ENCODE results near the gene MT1M. TPM values are rescaled to one million over a fixed set of nuclear protein-coding genes. Genes with fewer than 3 reads are reported as not detected.

Gene MT1M
- polyA plus RNA-seq, 3 donors, result not detected

DNA sequence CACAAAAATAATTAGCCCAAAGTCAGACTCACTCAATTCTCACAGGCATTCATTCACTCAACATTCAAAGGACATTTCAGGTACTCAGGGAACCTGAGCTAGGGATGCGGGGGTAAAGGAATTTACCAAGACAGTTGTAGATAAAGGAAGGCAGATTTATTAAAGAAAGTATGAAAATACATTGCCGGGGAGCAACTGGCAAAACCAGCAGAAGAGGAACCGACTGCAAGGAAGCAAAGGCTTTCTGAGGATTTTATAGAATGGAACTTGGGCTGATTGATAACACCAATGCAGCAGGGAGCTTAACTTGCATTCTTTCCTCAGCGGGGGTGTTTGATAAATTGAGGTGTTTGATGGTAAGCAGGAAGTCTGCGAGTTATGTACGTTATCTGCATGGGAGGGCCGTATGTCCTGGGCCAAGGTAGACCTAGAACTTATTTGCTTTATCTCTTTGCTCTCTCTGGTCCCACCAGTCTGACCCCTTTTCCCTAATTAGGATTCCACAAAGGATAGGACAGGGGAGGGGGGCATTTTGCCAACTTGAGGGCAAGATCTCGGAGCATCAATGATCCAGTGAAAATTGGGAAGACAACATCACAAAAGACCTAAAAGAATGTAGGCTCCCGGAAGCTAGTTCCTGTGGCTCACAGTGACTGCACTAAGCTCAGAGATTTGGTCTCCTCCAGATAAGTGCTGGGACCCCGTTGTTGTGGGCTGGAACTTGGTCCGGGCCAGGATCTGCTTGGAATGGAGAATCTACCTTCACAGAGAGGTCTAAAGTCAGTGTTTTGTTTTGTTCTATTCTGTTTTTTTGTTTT, 48.9 kb upstream of the MT1M start:
- H3K9ac ChIP-seq (ENCODE audit: insufficient read depth, low read length, poor library complexity, severe bottlenecking), result no peak overlapping the region
- Mint-ChIP-seq H3K27ac (no peak overlapping the region), H3K4me3 (no peak overlapping the region), H3K9me3 (peaks cover 0 to 4% (median under 1%) of the 10 kb centered on the region in 7 donors), H3K4me1 (no peaks in the 10 kb centered on the region), H3K27me3 (ENCODE audit: low read depth in 3 of 3) (peaks cover 25 to 49% (median 30%) of the 10 kb centered on the region in 3 donors), H3K36me3 (no peaks in the 10 kb centered on the region)
- H3K9me3 ChIP-seq (replicated peaks in 1 of 2; ENCODE audit: control insufficient read depth in 1 of 2, insufficient read depth in 1 of 2, low read length in 2 of 2), result no peaks in the 10 kb centered on the region
- TF ChIP-seq, protein P1, sequence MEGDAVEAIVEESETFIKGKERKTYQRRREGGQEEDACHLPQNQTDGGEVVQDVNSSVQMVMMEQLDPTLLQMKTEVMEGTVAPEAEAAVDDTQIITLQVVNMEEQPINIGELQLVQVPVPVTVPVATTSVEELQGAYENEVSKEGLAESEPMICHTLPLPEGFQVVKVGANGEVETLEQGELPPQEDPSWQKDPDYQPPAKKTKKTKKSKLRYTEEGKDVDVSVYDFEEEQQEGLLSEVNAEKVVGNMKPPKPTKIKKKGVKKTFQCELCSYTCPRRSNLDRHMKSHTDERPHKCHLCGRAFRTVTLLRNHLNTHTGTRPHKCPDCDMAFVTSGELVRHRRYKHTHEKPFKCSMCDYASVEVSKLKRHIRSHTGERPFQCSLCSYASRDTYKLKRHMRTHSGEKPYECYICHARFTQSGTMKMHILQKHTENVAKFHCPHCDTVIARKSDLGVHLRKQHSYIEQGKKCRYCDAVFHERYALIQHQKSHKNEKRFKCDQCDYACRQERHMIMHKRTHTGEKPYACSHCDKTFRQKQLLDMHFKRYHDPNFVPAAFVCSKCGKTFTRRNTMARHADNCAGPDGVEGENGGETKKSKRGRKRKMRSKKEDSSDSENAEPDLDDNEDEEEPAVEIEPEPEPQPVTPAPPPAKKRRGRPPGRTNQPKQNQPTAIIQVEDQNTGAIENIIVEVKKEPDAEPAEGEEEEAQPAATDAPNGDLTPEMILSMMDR (IDR thresholded peaks at IDR 0.05), result no peak
- 79% methylated on average over 4 of the region's 11 CpGs for WGBS (ENCODE audit: insufficient coverage)
- no peak overlapping the region for H3K4me2 ChIP-seq (replicated peaks; ENCODE audit: extremely low read depth, low read length, poor library complexity, severe bottlenecking)
- no peaks in the 10 kb centered on the region for H3K4me1 ChIP-seq (ENCODE audit: control insufficient read depth in 1 of 2, insufficient read depth in 2 of 2, low read length in 2 of 2)
- no peaks in the 10 kb centered on the region for H3K79me2 ChIP-seq (ENCODE audit: insufficient read depth, low read length)
- H3K27me3 ChIP-seq (ENCODE audit: control insufficient read depth in 2 of 2, insufficient read depth in 2 of 2, low read length in 2 of 2), result peaks cover 3 to 23% of the 10 kb centered on the region in 2 donors
- H3K27ac ChIP-seq (ENCODE audit: low read depth in 1 of 2, low read length in 2 of 2), result no peak overlapping the region
- no peaks in the 10 kb centered on the region for H4K20me1 ChIP-seq (ENCODE audit: insufficient read depth, low read length)
- no peak overlapping the region for H2AFZ ChIP-seq (ENCODE audit: insufficient read depth, low read depth, low read length, poor library complexity, severe bottlenecking)
- intact Hi-C loops (cut with micrococcal nuclease), result no loop called here
- H3K4me3 ChIP-seq (replicated peaks in 1 of 3; ENCODE audit: low read depth in 2 of 3, low read length in 3 of 3), result no peak overlapping the region
- DNase-seq, result no peak
- H3K36me3 ChIP-seq (replicated peaks in 1 of 2; ENCODE audit: control insufficient read depth in 1 of 2, insufficient read depth in 2 of 2, low read length in 2 of 2), result no peaks in the 10 kb centered on the region

DNA sequence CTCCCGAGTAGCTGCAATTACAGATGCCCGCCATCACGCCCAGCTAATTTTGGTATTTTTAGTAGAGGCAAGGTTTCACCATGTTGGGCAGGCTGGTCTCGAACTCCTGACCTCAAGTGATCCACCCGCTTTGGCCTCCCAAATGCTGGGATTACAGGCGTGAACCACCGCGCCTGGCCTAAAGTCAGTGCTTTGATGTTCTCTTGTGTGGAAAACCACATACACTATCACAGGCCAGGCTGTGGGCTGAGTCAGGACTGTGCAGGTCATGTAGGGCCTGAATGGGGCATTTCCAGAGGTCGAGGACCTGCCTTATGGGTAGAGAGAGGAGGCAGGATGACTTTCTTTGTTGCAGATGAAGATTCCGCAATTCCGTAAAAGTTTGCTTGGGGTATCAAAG, 48.2 kb upstream of the MT1M start:
- H3K27me3 ChIP-seq (ENCODE audit: control insufficient read depth in 2 of 2, insufficient read depth in 2 of 2, low read length in 2 of 2), result peaks cover 7 to 28% of the 10 kb centered on the region in 2 donors
- H3K9me3 ChIP-seq (replicated peaks in 1 of 2; ENCODE audit: control insufficient read depth in 1 of 2, insufficient read depth in 1 of 2, low read length in 2 of 2), result peaks cover 0 to 6% of the 10 kb centered on the region in 2 donors
- Mint-ChIP-seq H3K4me1 (peaks cover 2% of the 10 kb centered on the region), H3K27ac (no peak overlapping the region), H3K4me3 (no peak overlapping the region), H3K36me3 (peaks cover 0 to 3% of the 10 kb centered on the region in 2 donors), H3K27me3 (ENCODE audit: low read depth in 3 of 3) (peaks cover 31 to 57% (median 36%) of the 10 kb centered on the region in 3 donors), H3K9me3 (peaks cover 0 to 5% (median 4%) of the 10 kb centered on the region in 7 donors)
- H3K27ac ChIP-seq (ENCODE audit: low read depth in 1 of 2, low read length in 2 of 2), result no peak overlapping the region
- TF ChIP-seq, protein P1 (IDR thresholded peaks at IDR 0.05), result no peak
- no peaks in the 10 kb centered on the region for H3K79me2 ChIP-seq (ENCODE audit: insufficient read depth, low read length)
- H3K9ac ChIP-seq (ENCODE audit: insufficient read depth, low read length, poor library complexity, severe bottlenecking), result no peak overlapping the region
- H3K4me1 ChIP-seq (ENCODE audit: control insufficient read depth in 1 of 2, insufficient read depth in 2 of 2, low read length in 2 of 2), result peaks cover 0 to 3% of the 10 kb centered on the region in 2 donors
- H4K20me1 ChIP-seq (ENCODE audit: insufficient read depth, low read length), result no peaks in the 10 kb centered on the region
- H3K4me3 ChIP-seq (replicated peaks in 1 of 3; ENCODE audit: low read depth in 2 of 3, low read length in 3 of 3), result no peak overlapping the region
- no peak overlapping the region for H2AFZ ChIP-seq (ENCODE audit: insufficient read depth, low read depth, low read length, poor library complexity, severe bottlenecking)
- H3K36me3 ChIP-seq (replicated peaks in 1 of 2; ENCODE audit: control insufficient read depth in 1 of 2, insufficient read depth in 2 of 2, low read length in 2 of 2), result no peaks in the 10 kb centered on the region
- intact Hi-C loops (cut with micrococcal nuclease), result no loop called here
- no peak for DNase-seq
- H3K4me2 ChIP-seq (replicated peaks; ENCODE audit: extremely low read depth, low read length, poor library complexity, severe bottlenecking), result no peak overlapping the region
- 82% methylated on average over 5 of the region's 11 CpGs for WGBS (ENCODE audit: insufficient coverage)

All from CD14-positive monocyte (primary cell).